T-helper 2 cell treated with Interferon-gamma antibody and Interleukin-4, amounts not matched to agents 100 ng/mL and 5 ng/mL, for 36 hours (primary cell): Measurements from ENCODE around the gene GLI3. TPM values are rescaled to one million over a fixed set of nuclear protein-coding genes. Genes with fewer than 3 reads are reported as not detected.

Source experiments
- intact Hi-C: fragments of 100-400 bp; cut with micrococcal nuclease; formaldehyde crosslinking; loops from one replicate; pipeline ENCODE4 v1.15.1; 2023
- total RNA-seq: library from RNA; stranded (reverse); gene quantifications from 2 replicates; pipeline ENCODE4 v1.2.3, GENCODE V29; 2022

Gene GLI3
- total RNA-seq = not detected in 2 replicates

DNA sequence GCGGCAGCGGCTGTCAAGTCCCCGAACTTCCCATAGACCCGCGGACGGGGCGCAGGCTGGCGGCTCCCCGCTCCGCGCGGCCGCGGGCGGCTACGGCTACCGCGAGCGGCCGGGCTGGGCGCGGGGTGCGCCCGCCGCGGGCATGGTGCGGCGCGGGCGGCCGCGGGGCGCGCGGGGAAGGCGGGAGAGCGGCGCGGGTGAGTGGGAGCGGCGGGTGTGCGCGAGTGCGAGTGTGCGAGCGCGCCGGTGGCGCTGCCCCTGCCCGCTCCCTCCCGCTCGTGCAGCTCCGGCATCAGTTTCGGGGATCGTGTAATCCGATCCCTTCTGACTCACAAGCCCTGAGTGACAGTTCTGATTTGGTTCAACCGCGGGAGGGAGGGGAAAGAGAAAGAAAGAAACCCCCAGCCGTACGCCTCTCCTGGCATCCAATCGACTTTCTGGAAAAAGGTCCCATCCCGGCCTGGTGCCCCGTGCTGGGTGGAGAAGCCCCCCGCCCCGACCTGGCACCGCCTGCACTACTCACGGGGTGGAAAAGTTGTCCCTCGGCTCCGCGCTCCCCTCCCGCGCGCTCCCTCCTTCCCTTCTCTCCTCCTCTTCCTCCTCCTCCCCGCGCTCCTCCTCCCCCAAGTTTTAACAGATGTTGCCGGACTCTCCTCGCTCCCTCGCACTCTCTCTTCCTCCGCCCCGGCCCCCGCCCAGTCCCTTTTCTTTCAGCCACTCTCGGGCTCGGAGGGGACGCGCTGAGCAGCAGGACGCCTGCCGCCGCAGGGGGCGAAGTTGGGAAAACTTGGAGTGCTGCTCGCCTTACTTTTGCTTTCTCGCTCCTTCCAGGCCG lies at the start of gene GLI3:
Gene GLI3, minus strand, starts transcription at position 234 of the 835 bp plus-strand sequence. CDS start 13,956 bp downstream, outside the sequence.
- intact Hi-C loops = no loop called here

- intact Hi-C loops = no loop called here
Measured at GRCh38 chr7:42285383-42285824, 48.4 kb upstream of the GLI3 start.

GRCh38 chr7:42283553-42283952 lies 46.5 kb upstream of the GLI3 start:
- intact Hi-C loops = no loop called here

DNA sequence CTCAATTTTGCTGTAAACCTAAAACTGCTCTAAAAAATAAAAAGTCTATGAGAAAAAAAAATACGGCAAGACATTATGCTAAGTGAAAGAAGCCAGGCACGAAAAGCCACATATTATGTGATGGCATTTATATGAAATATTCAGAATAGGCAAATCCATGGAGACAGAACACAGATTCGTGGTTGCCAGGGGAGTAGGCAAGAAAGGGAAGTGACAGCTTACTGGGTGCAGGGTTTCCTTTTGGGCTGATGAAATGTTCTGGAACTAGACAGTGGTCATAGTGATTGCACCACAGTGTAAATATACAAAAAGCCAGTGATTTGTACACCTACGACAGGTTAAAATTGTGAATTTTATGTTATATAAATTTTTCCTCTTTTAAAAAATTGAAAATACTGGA lies 41.3 kb upstream of the GLI3 start:
- intact Hi-C loops = no loop called here

DNA sequence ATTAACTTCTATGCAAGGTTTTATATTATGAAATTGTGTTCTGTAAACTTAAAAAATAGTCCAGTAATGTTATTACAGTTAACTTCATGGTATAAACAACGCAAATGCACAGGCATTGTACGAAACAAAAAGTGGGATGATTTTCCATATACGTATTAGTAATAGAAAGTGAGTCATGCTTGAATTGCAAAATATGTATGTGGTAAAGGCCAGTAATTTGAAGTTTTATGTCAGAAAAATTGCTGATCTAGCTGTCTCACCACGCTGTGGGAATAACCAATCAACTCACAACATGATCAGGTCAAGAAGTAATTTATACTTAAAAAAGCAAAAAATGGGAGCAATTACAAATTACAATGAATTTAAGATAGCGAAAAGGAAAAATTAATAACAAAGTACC lies 37.0 kb upstream of the GLI3 start:
- intact Hi-C loops = no loop called here

DNA sequence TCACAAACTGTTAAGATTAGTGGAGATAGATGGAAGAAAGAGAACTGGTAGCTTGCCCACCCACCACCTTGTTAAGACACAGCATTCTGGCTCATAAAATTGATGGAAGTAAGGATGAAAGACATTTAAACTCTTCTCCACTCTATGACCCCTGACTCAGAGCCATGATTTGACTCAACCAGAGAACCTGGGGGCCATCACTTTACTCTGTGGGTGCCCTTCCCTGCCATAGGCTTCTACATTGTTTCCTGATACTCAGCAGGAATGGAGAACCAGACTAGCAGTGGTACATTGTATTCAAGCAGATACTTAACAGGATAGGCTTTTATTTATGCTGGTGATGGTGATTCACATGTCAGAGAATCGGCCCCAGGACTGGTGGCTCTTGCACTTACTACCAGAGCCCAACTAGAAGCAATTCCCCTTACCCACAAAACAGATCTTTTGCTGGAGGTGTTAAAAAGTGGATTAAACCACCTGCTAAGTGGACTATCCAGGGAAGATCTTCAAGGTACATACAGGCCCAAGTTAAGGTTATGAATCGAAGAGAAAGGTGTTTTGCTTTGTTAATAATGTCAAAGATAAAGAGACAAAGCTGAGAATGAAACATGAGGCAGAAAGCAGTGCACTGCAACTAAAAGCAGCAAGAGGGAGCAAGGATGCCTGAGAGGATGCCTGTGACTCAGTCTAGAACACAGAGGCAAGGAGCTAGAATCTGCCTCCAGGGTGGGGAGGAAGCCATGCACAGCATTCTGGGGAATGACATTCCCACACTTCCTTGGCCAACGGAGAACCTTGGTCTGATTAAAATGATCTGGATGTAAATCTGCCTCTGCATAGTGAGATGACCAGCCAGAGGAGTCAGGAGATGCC lies 36.0 kb upstream of the GLI3 start:
- intact Hi-C loops = no loop called here

DNA sequence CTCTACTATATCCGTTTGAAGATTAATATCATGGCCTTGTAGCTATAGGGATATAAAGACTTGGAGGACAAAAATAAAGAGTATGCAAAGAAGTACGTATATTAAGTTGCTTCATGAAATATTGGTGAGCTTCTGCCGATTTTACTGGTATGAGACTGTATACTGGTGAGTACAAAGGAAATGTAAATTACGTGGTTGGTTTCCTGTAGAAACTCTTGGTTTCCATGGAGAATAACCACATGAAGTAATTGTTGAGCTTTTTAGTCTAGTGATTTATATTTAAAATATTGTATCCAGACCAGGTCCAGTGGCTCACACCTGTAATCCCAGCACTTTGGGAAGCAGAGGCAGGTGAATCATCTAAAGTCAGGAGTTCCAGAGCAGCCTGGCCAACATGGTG lies 32.2 kb upstream of the GLI3 start:
- intact Hi-C loops = no loop called here

DNA sequence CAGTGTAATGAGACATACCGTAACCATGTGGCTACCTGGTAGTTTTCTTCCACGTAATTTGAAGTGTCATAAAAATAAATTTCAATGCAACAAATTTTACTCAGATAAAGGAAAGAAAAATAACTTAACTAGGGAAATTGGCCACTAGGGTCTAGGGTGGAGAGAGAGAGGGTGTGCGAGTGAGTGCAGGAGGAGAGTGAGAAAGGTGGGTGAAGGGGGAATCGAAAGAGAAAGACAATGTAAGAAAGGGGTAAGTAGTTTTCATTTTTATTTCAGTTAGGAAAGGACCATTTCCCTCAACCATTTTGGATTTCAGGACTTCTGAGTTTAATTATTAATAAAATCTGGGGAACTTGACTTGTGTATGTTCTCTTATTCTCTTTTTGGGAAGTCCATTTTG lies 27.7 kb upstream of the GLI3 start:
- intact Hi-C loops = no loop called here

DNA sequence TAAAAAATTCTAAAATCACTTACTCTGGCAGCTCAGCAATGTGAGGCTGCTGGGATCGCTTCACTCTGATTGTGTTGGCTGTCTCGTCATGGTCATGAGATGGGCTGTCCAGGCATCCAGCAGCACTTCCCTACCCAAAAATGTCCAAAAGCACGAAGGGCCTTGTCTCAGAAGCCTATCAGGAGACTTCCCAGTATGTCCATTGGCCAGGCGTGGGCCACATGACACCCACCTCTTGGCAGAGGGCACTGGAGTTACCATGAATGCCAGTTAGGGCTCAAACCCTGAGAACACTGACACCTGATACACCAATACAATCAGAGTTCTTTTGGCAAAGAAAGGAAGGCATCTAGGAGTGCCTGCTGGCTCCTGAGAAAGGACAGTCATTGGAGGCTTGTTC lies 27.0 kb upstream of the GLI3 start:
- intact Hi-C loops = no loop called here

DNA sequence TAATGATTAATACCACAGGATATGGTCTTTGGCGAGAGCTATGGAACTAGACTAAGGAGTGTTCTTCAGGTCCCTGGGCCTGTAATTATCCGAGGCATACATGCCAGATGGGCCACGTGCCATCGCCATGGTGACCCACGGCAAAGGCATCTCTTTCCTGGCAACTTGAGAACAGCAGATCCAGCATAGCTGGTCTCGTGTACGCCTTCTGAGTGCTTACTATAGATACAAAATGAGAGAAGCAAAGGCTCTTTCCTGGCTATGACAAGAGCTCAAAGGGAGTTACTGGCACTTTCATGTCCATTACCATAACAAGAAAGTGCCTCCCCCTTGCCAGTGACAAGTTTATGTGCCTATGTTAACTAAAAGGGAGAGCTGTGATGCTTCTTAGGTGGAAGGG lies 26.0 kb upstream of the GLI3 start:
- intact Hi-C loops = no loop called here

- intact Hi-C loops = no loop called here
Measured at GRCh38 chr7:42254217-42254616, 17.2 kb upstream of the GLI3 start.

- intact Hi-C loops = no loop called here
Measured at GRCh38 chr7:42253316-42253715, 16.3 kb upstream of the GLI3 start.

GRCh38 chr7:42250411-42250810 lies 13.4 kb upstream of the GLI3 start:
- intact Hi-C loops = no loop called here

DNA sequence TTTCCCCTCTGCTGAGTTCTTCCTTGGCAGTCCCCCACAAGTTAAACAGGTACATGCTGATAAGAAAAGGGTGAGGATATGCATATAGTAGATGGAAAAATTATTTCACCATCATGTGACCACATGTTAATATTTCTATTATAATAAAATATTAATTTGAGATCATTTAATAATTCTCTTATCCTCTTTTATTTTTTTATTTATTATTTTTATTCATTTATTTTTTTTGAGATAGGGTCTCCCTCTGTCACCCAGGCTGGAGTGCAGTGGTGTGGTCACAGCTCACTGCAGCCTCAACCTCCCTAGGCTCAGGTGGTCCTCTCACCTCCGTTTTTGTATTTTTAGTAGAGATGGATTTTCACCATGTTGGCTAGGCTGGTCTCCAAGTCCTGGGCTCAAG lies 11.6 kb upstream of the GLI3 start:
- intact Hi-C loops = no loop called here

DNA sequence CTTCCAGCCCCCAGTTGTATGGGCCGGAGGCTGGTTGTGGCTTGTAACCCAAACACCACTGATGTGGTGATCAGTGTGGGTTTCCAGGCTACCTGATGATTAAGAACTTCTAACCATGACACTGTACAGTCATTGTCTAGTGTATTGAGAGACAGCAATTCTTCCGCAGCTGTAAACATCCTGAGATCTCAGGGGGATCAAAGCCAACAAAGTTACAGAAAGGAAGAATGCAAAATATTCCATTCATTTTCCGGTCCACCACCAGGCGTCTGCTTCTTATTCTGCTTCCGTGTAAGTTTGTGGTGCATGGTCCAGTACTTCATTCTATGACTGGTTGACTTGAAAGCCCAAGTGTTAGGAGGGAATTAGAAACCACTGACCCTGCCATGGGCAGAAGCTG lies 10.3 kb upstream of the GLI3 start:
- intact Hi-C loops = no loop called here

DNA sequence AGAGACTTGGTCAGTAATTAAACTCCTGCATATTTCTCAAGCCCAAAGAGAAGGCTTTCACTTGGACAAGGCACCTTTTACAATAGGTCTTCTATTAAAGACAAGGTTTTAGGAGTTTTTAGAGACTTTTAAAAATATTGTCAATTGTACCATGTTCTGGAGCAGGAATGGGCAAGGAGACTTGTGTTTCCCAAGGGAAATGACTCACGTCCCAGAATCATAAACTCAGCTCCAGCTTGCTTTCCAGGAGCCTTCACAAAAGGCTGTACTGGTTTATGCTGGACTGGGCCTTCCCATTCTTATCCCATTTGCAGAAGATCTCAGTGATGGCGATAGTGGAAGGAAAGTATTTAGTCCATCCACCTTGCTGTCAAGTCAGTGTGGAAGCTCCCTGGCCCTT lies 7.8 kb upstream of the GLI3 start:
- intact Hi-C loops = no loop called here

DNA sequence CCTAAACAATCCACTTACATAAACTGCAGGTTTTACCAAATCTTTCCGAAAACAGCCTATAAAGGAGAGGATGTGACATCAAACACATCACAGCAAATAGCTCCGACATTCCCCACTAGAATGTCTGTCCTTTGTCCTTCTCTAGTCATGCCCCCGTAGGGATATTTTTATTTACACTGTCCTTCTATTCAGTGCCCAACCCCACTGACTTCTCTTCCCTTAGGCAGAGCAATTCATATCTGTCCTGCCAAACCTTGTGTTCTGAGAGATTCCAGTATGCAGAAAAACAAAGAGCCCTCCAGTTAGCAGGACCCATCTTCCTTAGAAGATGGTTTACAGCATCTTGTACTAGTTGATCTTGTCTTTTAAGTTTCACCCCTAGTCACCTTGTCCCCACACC lies 5.4 kb upstream of the GLI3 start:
- intact Hi-C loops = no loop called here

DNA sequence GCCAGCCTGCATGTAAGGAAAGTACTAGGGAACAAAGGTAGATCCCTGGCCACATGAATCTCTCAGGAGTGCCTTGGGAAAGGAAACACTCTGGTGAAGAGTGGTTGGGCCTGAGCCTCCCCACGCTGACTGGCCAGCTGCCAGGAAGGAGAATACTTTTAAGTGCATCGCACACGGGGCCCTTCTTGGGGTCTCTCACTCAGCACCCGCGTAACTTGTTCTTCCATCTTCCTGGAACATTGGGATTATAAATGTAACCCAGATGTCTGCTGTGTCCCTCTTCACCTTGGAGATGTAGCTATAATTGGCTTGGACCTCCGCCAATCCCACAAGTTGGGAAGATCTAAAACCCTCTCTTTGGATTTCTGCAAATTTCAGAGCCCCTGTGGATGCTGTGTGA lies 4.4 kb upstream of the GLI3 start:
- intact Hi-C loops = no loop called here

DNA sequence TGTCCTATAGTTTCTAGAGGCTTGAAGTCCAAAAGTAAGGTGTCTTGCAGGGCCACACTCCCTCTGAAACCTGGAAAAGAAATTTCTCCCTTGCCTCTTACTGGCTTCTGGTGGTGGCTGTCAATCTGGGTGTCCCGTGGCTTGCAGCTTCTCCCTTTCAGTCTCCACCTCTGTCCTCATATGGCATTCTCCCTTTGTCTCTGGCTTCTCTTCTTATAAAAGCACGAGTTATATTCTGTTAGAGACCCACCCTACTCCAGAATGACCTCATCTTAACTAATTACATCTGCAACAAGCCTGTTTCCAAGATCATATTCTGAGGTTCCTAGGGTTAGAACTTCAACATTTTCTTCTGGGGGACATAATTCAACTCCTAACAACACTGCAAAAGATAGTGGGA lies 3.4 kb upstream of the GLI3 start:
- intact Hi-C loops = no loop called here

GRCh38 chr7:42238709-42239366 lies 1.8 kb upstream of the GLI3 start:
- intact Hi-C loops = no loop called here

DNA sequence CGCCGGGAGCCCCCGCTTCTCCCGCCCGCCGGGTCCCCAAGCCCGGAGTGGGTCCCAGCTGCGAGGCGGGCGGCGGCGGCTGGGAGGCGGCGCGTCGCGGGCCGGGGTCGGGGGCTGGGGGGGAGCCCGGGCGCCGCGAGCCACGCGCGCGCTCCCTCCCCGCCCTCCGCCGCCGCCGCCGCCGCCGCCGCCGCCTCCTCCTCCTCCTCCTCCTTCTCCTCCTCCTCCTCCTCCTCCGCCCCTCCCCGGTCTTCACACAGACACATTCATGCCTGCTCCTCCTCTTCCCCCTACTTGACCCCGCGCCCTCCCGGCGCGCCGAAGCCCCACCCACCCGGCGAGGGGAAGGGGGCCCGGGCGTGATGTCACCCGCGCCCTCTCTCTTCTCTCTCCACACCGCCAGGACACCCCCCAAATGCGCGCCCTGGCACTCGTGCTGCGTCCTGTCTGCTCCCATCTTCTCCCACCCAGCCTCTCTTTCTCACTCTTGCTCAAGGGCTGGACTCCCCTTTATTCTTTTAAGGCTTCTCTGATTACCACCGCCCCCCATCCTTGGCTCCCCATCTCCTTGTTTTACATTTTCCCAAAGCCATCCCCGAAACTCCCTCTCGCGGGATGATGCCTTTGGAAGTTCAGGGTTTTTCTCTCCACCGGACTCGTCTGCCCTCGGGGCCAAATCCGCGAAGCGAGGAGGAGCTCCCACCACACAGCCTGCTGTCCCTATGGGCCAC lies 967 bp upstream of the GLI3 start:
- intact Hi-C loops = no loop called here
